ENCODE measurements around the gene PCAT6.

PCAT6 gene

DNA sequence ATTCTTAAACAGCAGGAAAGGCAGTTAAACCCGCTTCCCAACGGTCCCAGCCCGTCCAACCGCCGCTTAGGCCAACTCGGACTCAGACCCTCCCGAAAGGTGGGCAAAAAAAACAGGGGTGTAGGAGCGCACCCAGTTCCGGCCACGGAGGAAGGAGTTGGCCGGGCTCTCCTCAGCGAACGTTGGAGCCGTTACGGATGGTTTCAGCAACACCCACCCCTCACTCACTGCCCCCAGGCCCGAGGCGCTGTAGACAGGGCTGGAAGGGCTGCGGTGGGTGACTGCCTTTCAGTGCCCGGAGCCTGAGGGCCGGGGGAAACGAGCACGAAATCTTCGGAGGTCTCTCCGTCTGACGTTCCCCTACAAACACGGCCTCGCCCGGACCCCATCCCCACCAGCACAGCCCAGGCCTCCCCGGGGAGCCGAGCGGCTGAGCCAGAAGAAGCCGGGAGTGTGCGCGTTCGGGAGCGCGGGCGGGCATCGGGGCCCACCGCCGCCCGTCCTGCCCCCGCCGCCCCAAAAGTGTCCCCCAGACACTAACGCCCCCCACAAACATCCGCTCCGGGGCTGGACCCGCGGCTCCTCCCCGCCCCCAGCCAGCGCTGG is 3.8 kb upstream of the PCAT6 start:
- peak overlapping the region; percentile 81 to 93 for H3K9ac ChIP-seq (ENCODE audit: low read depth in 1 of 2, low read length in 2 of 2)
- H3K4me1 ChIP-seq (ENCODE audit: control insufficient read depth in 2 of 2, insufficient read depth in 2 of 2, low read length in 2 of 2) = peaks cover 11 to 29% of the 10 kb centered on the region in 2 donors
- no peaks in the 10 kb centered on the region for H3K27me3 ChIP-seq (ENCODE audit: control insufficient read depth in 2 of 2, insufficient read depth in 2 of 2, low read length in 2 of 2)
- no peaks in the 10 kb centered on the region for H3K9me3 ChIP-seq (ENCODE audit: control insufficient read depth in 2 of 2, low read length in 2 of 2)
- peak overlapping the region; percentile 90 to 92 for H3K27ac ChIP-seq (ENCODE audit: low read depth in 2 of 2, low read length in 2 of 2)
- H3K4me3 ChIP-seq (ENCODE audit: low read length in 2 of 2) = peak overlapping the region; percentile 86 to 96
- H3K36me3 ChIP-seq (ENCODE audit: control insufficient read depth in 2 of 2, insufficient read depth in 2 of 2, low read length in 2 of 2) = no peaks in the 10 kb centered on the region

DNA sequence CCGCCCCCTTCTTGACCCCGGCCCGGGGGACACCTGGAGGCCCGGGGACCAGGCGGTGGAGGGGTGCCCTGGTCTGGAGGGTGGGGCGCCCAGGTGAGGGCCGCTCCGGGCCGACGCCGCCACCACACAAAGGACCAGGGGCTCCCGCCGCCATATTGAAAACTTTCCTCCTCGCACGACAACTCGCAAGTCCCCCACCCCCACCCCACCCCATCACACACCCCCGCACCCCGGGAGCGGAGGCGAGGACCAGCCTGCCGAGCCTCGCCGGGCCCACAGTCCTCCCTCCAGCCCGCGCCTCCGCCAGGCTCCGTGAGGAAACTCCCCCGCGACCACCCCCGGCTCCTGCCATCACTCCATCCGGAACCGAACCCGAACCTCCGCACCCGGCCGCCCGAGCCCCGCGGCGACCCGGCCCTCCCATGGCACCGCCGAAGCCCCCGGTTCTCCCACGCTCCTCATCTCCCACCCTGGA is 3.3 kb upstream of the PCAT6 start:
- Histone ChIP-seq H3K27me3 (ENCODE audit: control insufficient read depth in 2 of 2, insufficient read depth in 2 of 2, low read length in 2 of 2) (no peaks in the 10 kb centered on the region), H3K9ac (ENCODE audit: low read depth in 1 of 2, low read length in 2 of 2) (peak overlapping the region; percentile 85 to 93), H3K27ac (ENCODE audit: low read depth in 2 of 2, low read length in 2 of 2) (peak overlapping the region; percentile 90 to 92), H3K36me3 (ENCODE audit: control insufficient read depth in 2 of 2, insufficient read depth in 2 of 2, low read length in 2 of 2) (no peaks in the 10 kb centered on the region), H3K4me1 (ENCODE audit: control insufficient read depth in 2 of 2, insufficient read depth in 2 of 2, low read length in 2 of 2) (peaks cover 16 to 34% of the 10 kb centered on the region in 2 donors), H3K4me3 (ENCODE audit: low read length in 2 of 2) (peak overlapping the region; percentile 86 to 96), H3K9me3 (ENCODE audit: control insufficient read depth in 2 of 2, low read length in 2 of 2) (no peaks in the 10 kb centered on the region)

- Histone ChIP-seq H3K9me3 (ENCODE audit: control insufficient read depth in 2 of 2, low read length in 2 of 2) (no peaks in the 10 kb centered on the region), H3K27me3 (ENCODE audit: control insufficient read depth in 2 of 2, insufficient read depth in 2 of 2, low read length in 2 of 2) (no peaks in the 10 kb centered on the region), H3K4me3 (ENCODE audit: low read length in 2 of 2) (peak within 1 kb of the TSS; percentile 86 to 96), H3K27ac (ENCODE audit: low read depth in 2 of 2, low read length in 2 of 2) (peak within 1 kb of the TSS; percentile 90 to 92), H3K4me1 (ENCODE audit: control insufficient read depth in 2 of 2, insufficient read depth in 2 of 2, low read length in 2 of 2) (peaks cover 16 to 39% of the 10 kb centered on the region in 2 donors), H3K9ac (ENCODE audit: low read depth in 1 of 2, low read length in 2 of 2) (peak within 1 kb of the TSS; percentile 85 to 93), H3K36me3 (ENCODE audit: control insufficient read depth in 2 of 2, insufficient read depth in 2 of 2, low read length in 2 of 2) (no peaks in the 10 kb centered on the region)
Observed at GRCh38 chr1:202807926-202808757, 2.6 kb upstream of the PCAT6 start, which contains the start of gene KDM5B. Gene KDM5B, minus strand, starts transcription at chr1:202808421. Its CDS starts 116 bp downstream, at chr1:202808305.

- Histone ChIP-seq H3K36me3 (ENCODE audit: control insufficient read depth in 2 of 2, insufficient read depth in 2 of 2, low read length in 2 of 2) (no peaks in the 10 kb centered on the region), H3K9ac (ENCODE audit: low read depth in 1 of 2, low read length in 2 of 2) (no peak overlapping the region), H3K9me3 (ENCODE audit: control insufficient read depth in 2 of 2, low read length in 2 of 2) (no peaks in the 10 kb centered on the region), H3K27ac (ENCODE audit: low read depth in 2 of 2, low read length in 2 of 2) (no peak overlapping the region), H3K4me3 (ENCODE audit: low read length in 2 of 2) (peak overlapping the region in 1 of 2 donors; percentile 91), H3K4me1 (ENCODE audit: control insufficient read depth in 2 of 2, insufficient read depth in 2 of 2, low read length in 2 of 2) (peaks cover 16 to 40% of the 10 kb centered on the region in 2 donors), H3K27me3 (ENCODE audit: control insufficient read depth in 2 of 2, insufficient read depth in 2 of 2, low read length in 2 of 2) (no peaks in the 10 kb centered on the region)
Observed at GRCh38 chr1:202809597-202810159, 1.1 kb upstream of the PCAT6 start.

GRCh38 chr1:202810193-202810614 is 550 bp upstream of the PCAT6 start:
- Histone ChIP-seq H3K4me1 (ENCODE audit: control insufficient read depth in 2 of 2, insufficient read depth in 2 of 2, low read length in 2 of 2) (peaks cover 16 to 42% of the 10 kb centered on the region in 2 donors), H3K27me3 (ENCODE audit: control insufficient read depth in 2 of 2, insufficient read depth in 2 of 2, low read length in 2 of 2) (no peaks in the 10 kb centered on the region), H3K27ac (ENCODE audit: low read depth in 2 of 2, low read length in 2 of 2) (peak overlapping the region; percentile 77 to 91), H3K9me3 (ENCODE audit: control insufficient read depth in 2 of 2, low read length in 2 of 2) (no peaks in the 10 kb centered on the region), H3K4me3 (ENCODE audit: low read length in 2 of 2) (peak overlapping the region; percentile 80 to 91), H3K9ac (ENCODE audit: low read depth in 1 of 2, low read length in 2 of 2) (peak overlapping the region; percentile 70 to 83), H3K36me3 (ENCODE audit: control insufficient read depth in 2 of 2, insufficient read depth in 2 of 2, low read length in 2 of 2) (no peaks in the 10 kb centered on the region)

GRCh38 chr1:202811296-202812175 is 782 bp downstream of the PCAT6 start:
- peak overlapping the region; percentile 80 to 89 for H3K4me3 ChIP-seq (ENCODE audit: low read length in 2 of 2)
- peak overlapping the region; percentile 75 to 83 for H3K9ac ChIP-seq (ENCODE audit: low read depth in 1 of 2, low read length in 2 of 2)
- peak overlapping the region; percentile 77 to 91 for H3K27ac ChIP-seq (ENCODE audit: low read depth in 2 of 2, low read length in 2 of 2)
- peaks cover 16 to 32% of the 10 kb centered on the region in 2 donors for H3K4me1 ChIP-seq (ENCODE audit: control insufficient read depth in 2 of 2, insufficient read depth in 2 of 2, low read length in 2 of 2)
- H3K9me3 ChIP-seq (ENCODE audit: control insufficient read depth in 2 of 2, low read length in 2 of 2) = no peaks in the 10 kb centered on the region
- no peaks in the 10 kb centered on the region for H3K36me3 ChIP-seq (ENCODE audit: control insufficient read depth in 2 of 2, insufficient read depth in 2 of 2, low read length in 2 of 2)
- no peaks in the 10 kb centered on the region for H3K27me3 ChIP-seq (ENCODE audit: control insufficient read depth in 2 of 2, insufficient read depth in 2 of 2, low read length in 2 of 2)

- no peaks in the 10 kb centered on the region for H3K27me3 ChIP-seq (ENCODE audit: control insufficient read depth in 2 of 2, insufficient read depth in 2 of 2, low read length in 2 of 2)
- H3K9me3 ChIP-seq (ENCODE audit: control insufficient read depth in 2 of 2, low read length in 2 of 2) = no peaks in the 10 kb centered on the region
- H3K27ac ChIP-seq (ENCODE audit: low read depth in 2 of 2, low read length in 2 of 2) = no peak overlapping the region
- H3K4me3 ChIP-seq (ENCODE audit: low read length in 2 of 2) = peak overlapping the region in 1 of 2 donors; percentile 80
- peaks cover 16 to 30% of the 10 kb centered on the region in 2 donors for H3K4me1 ChIP-seq (ENCODE audit: control insufficient read depth in 2 of 2, insufficient read depth in 2 of 2, low read length in 2 of 2)
- H3K36me3 ChIP-seq (ENCODE audit: control insufficient read depth in 2 of 2, insufficient read depth in 2 of 2, low read length in 2 of 2) = no peaks in the 10 kb centered on the region
- H3K9ac ChIP-seq (ENCODE audit: low read depth in 1 of 2, low read length in 2 of 2) = no peak overlapping the region
Observed at GRCh38 chr1:202812176-202813026, 1.6 kb downstream of the PCAT6 start.

DNA sequence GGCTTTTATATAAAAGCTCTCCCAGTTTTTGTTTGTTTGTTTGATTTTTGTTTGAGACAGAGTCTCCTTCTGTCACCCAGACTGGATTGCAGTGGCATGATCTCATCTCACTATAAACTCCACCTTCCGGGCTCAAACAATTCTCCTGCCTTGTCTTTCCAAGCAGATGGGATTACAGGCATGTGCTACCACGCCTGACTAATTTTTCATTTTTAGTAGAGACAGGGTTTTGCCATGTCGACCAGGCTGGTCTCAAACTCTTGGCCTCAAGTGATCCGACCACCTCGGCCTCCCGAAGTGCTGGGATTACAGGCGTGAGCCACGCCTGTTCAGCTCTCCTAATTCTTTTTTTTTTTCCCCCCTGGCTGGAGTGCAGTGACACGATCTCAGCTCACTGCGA is 4.4 kb downstream of the PCAT6 start:
- H3K27me3 ChIP-seq (ENCODE audit: control insufficient read depth in 2 of 2, insufficient read depth in 2 of 2, low read length in 2 of 2) = no peaks in the 10 kb centered on the region
- no peaks in the 10 kb centered on the region for H3K36me3 ChIP-seq (ENCODE audit: control insufficient read depth in 2 of 2, insufficient read depth in 2 of 2, low read length in 2 of 2)
- peaks cover 12 to 24% of the 10 kb centered on the region in 2 donors for H3K4me1 ChIP-seq (ENCODE audit: control insufficient read depth in 2 of 2, insufficient read depth in 2 of 2, low read length in 2 of 2)
- no peak overlapping the region for H3K27ac ChIP-seq (ENCODE audit: low read depth in 2 of 2, low read length in 2 of 2)
- H3K4me3 ChIP-seq (ENCODE audit: low read length in 2 of 2) = no peak overlapping the region
- H3K9me3 ChIP-seq (ENCODE audit: control insufficient read depth in 2 of 2, low read length in 2 of 2) = no peaks in the 10 kb centered on the region
- no peak overlapping the region for H3K9ac ChIP-seq (ENCODE audit: low read depth in 1 of 2, low read length in 2 of 2)

DNA sequence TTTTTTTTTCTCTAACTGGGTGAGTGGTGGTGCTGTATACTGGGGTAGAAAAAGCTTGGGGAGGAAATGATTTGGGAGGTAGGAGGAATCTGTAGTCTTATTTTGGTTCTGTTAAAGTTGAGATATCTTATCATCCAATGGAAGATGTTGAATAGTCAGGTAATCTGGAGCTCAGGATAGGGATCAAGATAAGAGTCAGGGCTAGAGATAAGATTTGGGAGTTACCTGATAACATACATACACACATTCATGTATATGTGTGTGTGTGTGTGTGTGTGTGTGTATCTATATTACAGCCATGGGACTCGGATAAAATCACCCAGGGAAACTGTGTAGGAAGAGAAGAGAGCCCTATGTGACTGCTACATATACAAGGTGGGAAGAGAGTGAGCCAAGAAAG is 8.1 kb downstream of the PCAT6 start:
- Histone ChIP-seq H3K9me3 (ENCODE audit: control insufficient read depth in 2 of 2, low read length in 2 of 2) (no peaks in the 10 kb centered on the region), H3K9ac (ENCODE audit: low read depth in 1 of 2, low read length in 2 of 2) (no peak overlapping the region), H3K4me1 (ENCODE audit: control insufficient read depth in 2 of 2, insufficient read depth in 2 of 2, low read length in 2 of 2) (peaks cover 0 to 3% of the 10 kb centered on the region in 2 donors), H3K4me3 (ENCODE audit: low read length in 2 of 2) (no peak overlapping the region), H3K36me3 (ENCODE audit: control insufficient read depth in 2 of 2, insufficient read depth in 2 of 2, low read length in 2 of 2) (no peaks in the 10 kb centered on the region), H3K27ac (ENCODE audit: low read depth in 2 of 2, low read length in 2 of 2) (no peak overlapping the region), H3K27me3 (ENCODE audit: control insufficient read depth in 2 of 2, insufficient read depth in 2 of 2, low read length in 2 of 2) (peaks cover 0 to 2% of the 10 kb centered on the region in 2 donors)

Data from mucosa of rectum (tissue), 2 donors.